HepG2 (cell line): ENCODE data around the gene HOXA7. TPM values are rescaled to one million over a fixed set of nuclear protein-coding genes. Genes with fewer than 3 reads are reported as not detected.

Experiments used
- BRD4 ChIP-seq: sonication (generic); formaldehyde crosslinking; IDR thresholded peaks from 2 replicates; pipeline ENCODE4 v1.4.0; 2020; ENCODE audit warnings: missing genetic modification reagents
- CBX2 ChIP-seq, 2 experiments: fragments of 200-600 bp in 1 of 2; sonication (generic); formaldehyde crosslinking in 1 of 2; IDR thresholded peaks; 2 replicates each; pipeline versions ENCODE4 v1.7.0 to v1.8.1; 2018 to 2022; ENCODE audit warnings: low read depth in 2 of 2, low read length in 1 of 2, mild to moderate bottlenecking in 1 of 2, missing genetic modification reagents in 1 of 2
- CREM ChIP-seq, 2 experiments: sonication (generic) in 1 of 2; formaldehyde crosslinking in 1 of 2; IDR thresholded peaks; 2 replicates each; pipeline versions ENCODE4 v1.4.0 to v1.6.1; 2016 to 2020; ENCODE audit warnings: antibody characterized with exemption in 1 of 2, mild to moderate bottlenecking in 1 of 2, missing genetic modification reagents in 1 of 2
- ELF1 ChIP-seq: sonication (generic); formaldehyde crosslinking; IDR thresholded peaks from 2 replicates; pipeline ENCODE4 v1.4.0; 2020; ENCODE audit warnings: missing genetic modification reagents
- GLI4 ChIP-seq: sonication (generic); formaldehyde crosslinking; IDR thresholded peaks from 2 replicates; pipeline ENCODE4 v1.5.1; 2020; ENCODE audit warnings: missing genetic modification reagents, mild to moderate bottlenecking, moderate library complexity, borderline replicate concordance
- HNRNPLL ChIP-seq: fragments of 200-400 bp; formaldehyde crosslinking; IDR thresholded peaks from 2 replicates; pipeline ENCODE4 v1.6.1; 2017; ENCODE audit warnings: mild to moderate bottlenecking, low read depth, low read length; ENCODE audit not compliant: poor library complexity, severe bottlenecking
- ISX ChIP-seq: sonication (generic); formaldehyde crosslinking; conservative IDR thresholded peaks from 2 replicates; pipeline ENCODE4 v1.5.0; 2020; ENCODE audit warnings: missing genetic modification reagents
- MIER3 ChIP-seq: IDR thresholded peaks from 2 replicates; pipeline ENCODE4 v1.6.1; 2016; ENCODE audit warnings: missing compliant biosample characterization, borderline replicate concordance
- NR2C2 ChIP-seq: sonication (generic); formaldehyde crosslinking; IDR thresholded peaks from 2 replicates; pipeline ENCODE4 v1.4.0; 2020; ENCODE audit warnings: missing genetic modification reagents, mild to moderate bottlenecking, moderate library complexity, borderline replicate concordance
- NR2F6 ChIP-seq, 2 experiments: IDR thresholded peaks; 2 replicates each; pipeline ENCODE4 v1.6.1; 2016; ENCODE audit warnings: antibody characterized with exemption in 1 of 2, mild to moderate bottlenecking in 1 of 2
- PHF5A ChIP-seq: IDR thresholded peaks from one replicate; pipeline ENCODE4 v1.6.1; 2018; ENCODE audit warnings: low read depth, missing genetic modification reagents; ENCODE audit not compliant: unreplicated experiment
- RARA ChIP-seq: IDR thresholded peaks from 2 replicates; pipeline ENCODE4 v1.6.1; 2016; ENCODE audit warnings: missing genetic modification reagents, missing compliant biosample characterization
- RCOR2 ChIP-seq: IDR thresholded peaks from 2 replicates; pipeline ENCODE4 v1.6.1; 2016; ENCODE audit warnings: missing biosample characterization, missing genetic modification reagents
- RFXAP ChIP-seq: sonication (generic); formaldehyde crosslinking; IDR thresholded peaks from 2 replicates; pipeline ENCODE4 v1.4.0; 2020; ENCODE audit warnings: missing genetic modification reagents, borderline replicate concordance
- SIN3A ChIP-seq: IDR thresholded peaks from 2 replicates; pipeline ENCODE4 v1.6.1; 2011; ENCODE audit warnings: low read depth, mild to moderate bottlenecking, control low read depth, low read length, borderline replicate concordance
- SMYD3 ChIP-seq: sonication (generic); formaldehyde crosslinking; IDR thresholded peaks from 2 replicates; pipeline ENCODE4 v1.8.1; 2023; ENCODE audit warnings: mild to moderate bottlenecking, missing genetic modification reagents
- ZFP36L1 ChIP-seq: sonication (generic); formaldehyde crosslinking; IDR thresholded peaks from 2 replicates; pipeline ENCODE4 v1.8.0; 2022; ENCODE audit warnings: mild to moderate bottlenecking, missing genetic modification reagents, moderate library complexity
- ZKSCAN8 ChIP-seq: IDR thresholded peaks from 2 replicates; pipeline ENCODE4 v1.6.1; 2016; ENCODE audit warnings: borderline replicate concordance, missing genetic modification reagents, missing compliant biosample characterization
- ZMYM3 ChIP-seq: sonication (generic); formaldehyde crosslinking; IDR thresholded peaks from 2 replicates; pipeline ENCODE4 v1.5.1; 2020; ENCODE audit warnings: mild to moderate bottlenecking, missing genetic modification reagents
- ZNF143 ChIP-seq: sonication (generic); formaldehyde crosslinking; IDR thresholded peaks from 2 replicates; pipeline ENCODE4 v1.4.0; 2020; ENCODE audit warnings: missing genetic modification reagents
- ZNF281 ChIP-seq: sonication (generic); formaldehyde crosslinking; IDR thresholded peaks from 2 replicates; pipeline ENCODE4 v1.4.0; 2020; ENCODE audit warnings: missing genetic modification reagents, borderline replicate concordance
- ZNF501 ChIP-seq: sonication (generic); formaldehyde crosslinking; IDR thresholded peaks from 2 replicates; pipeline ENCODE4 v1.5.1; 2020; ENCODE audit warnings: mild to moderate bottlenecking, moderate library complexity, missing genetic modification reagents
- ZNF761 ChIP-seq: sonication (generic); formaldehyde crosslinking; conservative IDR thresholded peaks from 2 replicates; pipeline ENCODE4 v1.4.0; 2020; ENCODE audit warnings: mild to moderate bottlenecking, missing genetic modification reagents
- ZNF788 ChIP-seq: sonication (generic); formaldehyde crosslinking; IDR thresholded peaks from 2 replicates; pipeline ENCODE4 v1.5.0; 2020; ENCODE audit warnings: mild to moderate bottlenecking, missing genetic modification reagents, borderline replicate concordance
- ZNF792 ChIP-seq: IDR thresholded peaks from 2 replicates; pipeline ENCODE4 v1.6.1; 2016
- ZNF891 ChIP-seq: sonication (generic); formaldehyde crosslinking; IDR thresholded peaks from 2 replicates; pipeline ENCODE4 v1.5.0; 2020; ENCODE audit warnings: mild to moderate bottlenecking, missing genetic modification reagents
- polyA plus RNA-seq, 8 experiments: library from polyadenylated mRNA; depleted of rRNA in 3 of 8; stranded (reverse) in 7 of 8; unstranded in 1 of 8; fragments of >200 nt; fragmentation: Illumina TruSeq in 4 of 8; extraction: Trizol in 4 of 8; gene quantifications; 2 replicates each; pipeline versions ENCODE4 v1.2.1 to v1.2.3, GENCODE V29; 2011 to 2016; ENCODE audit warnings: low read depth in 4 of 8, missing spikeins in 1 of 8, mixed read lengths in 1 of 8; ENCODE audit not compliant: insufficient read depth in 1 of 8
- total RNA-seq, 5 experiments: library from RNA; depleted of rRNA; stranded (reverse); fragments of >200 nt; fragmentation: Illumina TruSeq; extraction: Trizol; gene quantifications; 2 replicates each; pipeline ENCODE4 v1.2.3, GENCODE V29; 2016; ENCODE audit warnings: low read depth in 1 of 5

The HOXA7 gene
- total and polyA plus RNA-seq, 2 of the 13 experiments (the other 11 are each of a cell fraction or from before 2014, with no cell fraction given): 0.05 TPM; not detected in 1

DNA sequence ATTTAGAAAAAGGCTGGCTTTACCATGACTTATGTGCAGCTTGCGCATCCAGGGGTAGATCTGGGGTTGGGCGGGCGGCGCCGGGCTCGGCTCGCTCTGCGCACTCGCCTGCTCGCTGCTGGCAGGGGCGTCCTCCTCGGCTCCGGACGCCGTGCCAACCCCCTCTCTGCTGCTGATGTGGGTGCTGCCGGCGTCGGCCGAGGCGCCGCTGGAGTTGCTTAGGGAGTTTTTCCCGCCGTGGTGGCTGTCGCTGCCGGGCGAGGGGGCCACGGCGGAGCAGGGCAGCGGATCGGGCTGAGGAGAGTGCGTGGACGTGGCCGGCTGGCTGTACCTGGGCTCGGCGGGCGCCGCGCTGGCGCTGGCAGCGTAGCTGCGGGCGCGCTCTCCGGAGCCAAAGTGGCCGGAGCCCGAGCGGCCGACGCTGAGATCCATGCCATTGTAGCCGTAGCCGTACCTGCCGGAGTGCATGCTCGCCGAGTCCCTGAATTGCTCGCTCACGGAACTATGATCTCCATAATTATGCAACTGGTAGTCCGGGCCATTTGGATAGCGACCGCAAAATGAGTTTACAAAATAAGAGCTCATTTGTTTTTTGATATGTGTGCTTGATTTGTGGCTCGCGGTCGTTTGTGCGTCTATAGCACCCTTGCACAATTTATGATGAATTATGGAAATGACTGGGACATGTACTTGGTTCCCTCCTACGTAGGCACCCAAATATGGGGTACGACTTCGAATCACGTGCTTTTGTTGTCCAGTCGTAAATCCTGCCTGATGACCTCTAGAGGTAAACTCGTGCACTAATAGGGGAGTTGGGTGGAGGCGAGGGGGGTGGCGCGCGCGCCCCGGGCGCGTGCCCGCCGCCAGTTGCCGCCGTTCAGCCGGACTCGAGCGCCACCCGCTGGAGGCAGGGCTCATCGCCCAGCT, 13.2 kb downstream of the HOXA7 start, which contains the start of gene HOXA5 (continued):
- TF ChIP-seq ZNF788 (CRISPR knock-in tag): peak; percentile 26; the same call in 1 of the 2 replicates
- TF ChIP-seq CBX2 (IDR thresholded peaks at IDR 0.05; ENCODE audit: low read depth, low read length): no peak
- TF ChIP-seq CBX2 (CRISPR knock-in tag; IDR thresholded peaks at IDR 0.05; ENCODE audit: low read depth): no peak
- TF ChIP-seq RFXAP: no peak
- TF ChIP-seq CREM (IDR thresholded peaks at IDR 0.05): peak; percentile 15; the same call in 1 of the 2 replicates
- TF ChIP-seq CREM (CRISPR knock-in tag; IDR thresholded peaks at IDR 0.05): no peak
- no peak for TF ChIP-seq BRD4 (CRISPR knock-in tag)
- TF ChIP-seq MIER3 (CRISPR knock-in tag): no peak
- TF ChIP-seq SIN3A: no peak; the same call in 1 of the 2 replicates
- no peak for TF ChIP-seq NR2F6 (IDR thresholded peaks at IDR 0.05)
- TF ChIP-seq NR2F6 (CRISPR knock-in tag; IDR thresholded peaks at IDR 0.05): 0 out of 2 replicates have a peak, but pooled peaks have one; percentile 22
- no peak for TF ChIP-seq ELF1 (CRISPR knock-in tag)
- TF ChIP-seq NR2C2: peak; percentile 60; the same call in 1 of the 2 replicates
- peak; percentile 54; the same call in 1 of the 2 replicates for TF ChIP-seq RARA (CRISPR knock-in tag)
- no peak for TF ChIP-seq ZNF143 (CRISPR knock-in tag)
- TF ChIP-seq ISX (CRISPR knock-in tag): no peak
- TF ChIP-seq RCOR2 (CRISPR knock-in tag): no peak
- no peak for TF ChIP-seq ZNF891 (CRISPR knock-in tag)
- no peak for TF ChIP-seq ZNF281 (CRISPR knock-in tag)
- no peak for TF ChIP-seq ZNF761 (CRISPR knock-in tag)
- no peak for TF ChIP-seq ZMYM3 (CRISPR knock-in tag)
- TF ChIP-seq PHF5A (CRISPR knock-in tag): no peak
- no peak for TF ChIP-seq GLI4
- TF ChIP-seq ZKSCAN8: no peak
- no peak for TF ChIP-seq SMYD3 (CRISPR knock-in tag)
- TF ChIP-seq ZFP36L1 (CRISPR knock-in tag): no peak
- TF ChIP-seq HNRNPLL: peak; percentile 98
- no peak; the same call in 1 of the 2 replicates for TF ChIP-seq ZNF501 (CRISPR knock-in tag)
- TF ChIP-seq ZNF792 (CRISPR knock-in tag): no peak
